B cell (primary cell): ENCODE measurements around the gene ZMYM2. TPM values are rescaled to one million over a fixed set of nuclear protein-coding genes. Genes with fewer than 3 reads are reported as not detected.

Experiments used
- ATAC-seq: fragments of 200-7000 bp; cut with Tn5 transposase; one replicate; pipeline ENCODE4 v1.10.0; 2021; ENCODE audit warnings: low read depth, mild to moderate bottlenecking, moderate number of reproducible peaks, moderate library complexity
- CTCF ChIA-PET: fragments of 350-600 bp; sonication (Branson Sonifier 250); formaldehyde crosslinking; loops from one replicate; lab custom pipeline; 2021; ENCODE audit warnings: antibody characterized with exemption, inconsistent platforms; lab: Charles Lee
- POLR2A ChIA-PET: fragments of 350-600 bp; sonication (Branson Sonifier 250); formaldehyde crosslinking; loops from one replicate; lab custom pipeline; 2021; ENCODE audit warnings: antibody characterized with exemption; lab: Charles Lee
- DNase-seq: peaks from one replicate; pipeline ENCODE4 v3.0.0; 2013
- H2AFZ ChIP-seq: 2 replicates; pipeline ENCODE4 v1.6.1; 2012; ENCODE audit warnings: mild to moderate bottlenecking, low read depth, low read length; ENCODE audit not compliant: insufficient read depth, poor library complexity, severe bottlenecking
- H3K27ac ChIP-seq, 2 donors: 1 replicate in 1 of 2; 2 replicates in 1 of 2; pipeline ENCODE4 v1.5.1; 2012 to 2013; ENCODE audit warnings: low read length in 2 of 2, mild to moderate bottlenecking in 2 of 2, moderate library complexity in 1 of 2
- H3K27me3 ChIP-seq, 4 experiments: fragments of 200-600 bp in 1 of 4; sonication (generic) in 1 of 4; replicated peaks in 1 of 4; 1 replicate in 2 of 4; 2 replicates in 2 of 4; pipeline versions ENCODE4 v1.6.1 to v1.7.0; 2013 to 2016; ENCODE audit warnings: low read length in 3 of 4, mild to moderate bottlenecking in 2 of 4, mixed read lengths in 1 of 4, moderate library complexity in 1 of 4; ENCODE audit not compliant: insufficient read depth in 4 of 4, control insufficient read depth in 3 of 4; ENCODE audit errors: control extremely low read depth in 1 of 4
- H3K36me3 ChIP-seq, 2 experiments: replicated peaks in 1 of 2; 1 replicate in 1 of 2; 2 replicates in 1 of 2; pipeline versions ENCODE4 v1.6.1 to v1.7.1; 2013; ENCODE audit warnings: low read length in 1 of 2; ENCODE audit not compliant: insufficient read depth in 2 of 2, control insufficient read depth in 1 of 2; ENCODE audit errors: control extremely low read depth in 1 of 2, extremely low read depth in 1 of 2
- H3K4me1 ChIP-seq, 2 donors: fragments of 200-600 bp in 1 of 2; sonication (generic) in 1 of 2; 1 replicate in 1 of 2; 2 replicates in 1 of 2; pipeline versions ENCODE4 v1.5.1 to v1.6.1; 2013 to 2017; ENCODE audit warnings: low read length in 2 of 2; ENCODE audit not compliant: control insufficient read depth in 2 of 2, insufficient read depth in 2 of 2
- H3K4me2 ChIP-seq: replicated peaks from 2 replicates; pipeline ENCODE3; 2012; ENCODE audit warnings: mild to moderate bottlenecking, low read depth, low read length; ENCODE audit not compliant: poor library complexity, severe bottlenecking
- H3K4me3 ChIP-seq, 5 experiments: fragments of 200-600 bp in 1 of 5; sonication (generic) in 1 of 5; 1 replicate in 3 of 5; 2 replicates in 2 of 5; pipeline versions ENCODE4 v1.5.1 to v1.7.0; 2011 to 2016; ENCODE audit warnings: low read length in 4 of 5, mild to moderate bottlenecking in 4 of 5, low read depth in 2 of 5, control low read depth in 1 of 5, moderate library complexity in 1 of 5; ENCODE audit not compliant: insufficient read depth in 1 of 5; ENCODE audit errors: control extremely low read depth in 1 of 5, extremely low read depth in 1 of 5
- H3K79me2 ChIP-seq: fragments of 200-600 bp; sonication (generic); one replicate; pipeline ENCODE4 v1.6.0; 2016; ENCODE audit warnings: low read length; ENCODE audit not compliant: control insufficient read depth, insufficient read depth
- H3K9ac ChIP-seq: fragments of 200-600 bp; sonication (generic); 2 replicates; pipeline ENCODE4 v1.6.1; 2017; ENCODE audit warnings: mild to moderate bottlenecking, low read length, moderate library complexity
- H3K9me3 ChIP-seq, 3 donors: one replicate each; pipeline versions ENCODE4 v1.6.1 to v1.7.1; 2013; ENCODE audit warnings: low read length in 2 of 3; ENCODE audit not compliant: control insufficient read depth in 2 of 3, insufficient read depth in 1 of 3; ENCODE audit errors: control extremely low read depth in 1 of 3
- H4K20me1 ChIP-seq: 2 replicates; pipeline ENCODE4 v1.6.0; 2012; ENCODE audit warnings: mild to moderate bottlenecking, low read length; ENCODE audit not compliant: insufficient read depth, control insufficient read depth, poor library complexity, severe bottlenecking
- H3K27ac Mint-ChIP-seq: one replicate; pipeline ENCODE4 v1.8.0; 2021; ENCODE audit warnings: mixed read lengths
- H3K27me3 Mint-ChIP-seq: one replicate; pipeline ENCODE4 v1.8.0; 2021; ENCODE audit warnings: mixed read lengths
- H3K4me1 Mint-ChIP-seq: one replicate; pipeline ENCODE4 v1.8.0; 2021; ENCODE audit warnings: mixed read lengths
- H3K4me3 Mint-ChIP-seq: one replicate; pipeline ENCODE4 v1.8.0; 2021; ENCODE audit warnings: mixed read lengths
- H3K9me3 Mint-ChIP-seq: one replicate; pipeline ENCODE4 v1.8.0; 2022; ENCODE audit warnings: mixed read lengths; ENCODE audit not compliant: insufficient read depth
- EZH2 ChIP-seq: IDR thresholded peaks from 2 replicates; pipeline ENCODE4 v1.6.1; 2012; ENCODE audit warnings: borderline replicate concordance, low read depth, mild to moderate bottlenecking, moderate library complexity, low read length; ENCODE audit not compliant: insufficient read depth, poor library complexity, severe bottlenecking
- WGBS: methylation state at CpG from one replicate; pipeline ENCODE4 v1.1.5; 2013; ENCODE audit warnings: missing lambda C conversion rate; ENCODE audit not compliant: insufficient coverage; 5-methylcytosine and 5-hydroxymethylcytosine counted together
- intact Hi-C: fragments of 100-400 bp; cut with micrococcal nuclease; formaldehyde crosslinking; loops from one replicate; pipeline ENCODE4 v1.10.0; 2022
- polyA plus RNA-seq: library from polyadenylated mRNA; depleted of rRNA; stranded (reverse); fragments of >200 nt; gene quantifications from 2 replicates; pipeline ENCODE4 v1.2.3, GENCODE V29; 2012
- total RNA-seq, 2 donors: library from RNA; stranded (reverse); fragments of 120-200 nt in 1 of 2; gene quantifications; 1 replicate in 1 of 2; 2 replicates in 1 of 2; pipeline versions ENCODE4 v1.2.3 to v1.2.4, GENCODE V29; 2013 to 2022
- TF ChIP-seq, protein P1 (sequence below): fragments of 200-600 bp; IDR thresholded peaks from one replicate; pipeline ENCODE4 v1.8.0; 2022; ENCODE audit warnings: antibody characterized with exemption, mild to moderate bottlenecking

The ZMYM2 gene
- total and polyA plus RNA-seq, 2 donors (not counting 1 experiment from before 2014, with no cell fraction given), result 21.7 to 131 TPM

DNA sequence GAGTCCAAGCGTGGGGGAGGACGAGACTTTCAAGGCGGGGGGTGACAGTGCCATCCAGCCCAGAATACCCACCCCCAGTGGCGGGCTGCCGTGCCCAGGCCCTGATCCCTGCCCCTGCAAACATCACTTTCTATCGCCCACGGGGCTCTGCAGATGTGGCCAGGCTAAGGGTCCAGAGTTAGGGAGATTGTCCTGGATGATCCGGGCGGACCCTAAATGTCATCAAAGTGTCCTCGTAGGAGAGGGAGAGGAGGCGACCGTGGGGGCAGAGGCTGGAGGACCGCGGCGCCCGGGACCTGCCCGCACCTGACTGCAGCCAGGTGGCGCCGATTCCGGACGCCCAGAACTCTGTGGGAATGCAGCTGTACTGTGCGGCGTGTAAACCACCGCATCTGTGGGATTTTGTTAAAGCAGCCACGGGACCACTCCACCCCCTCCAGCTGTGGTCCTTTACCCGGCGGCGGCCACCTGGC, 170.0 kb downstream of the ZMYM2 start:
- Histone ChIP-seq H3K9me3 (peaks cover 0 to 10% (median 1%) of the 10 kb centered on the region in 3 donors), H3K4me3 (peak overlapping the region in 4 of 5 experiments; percentile 44 to 70 (median 60)), H4K20me1 (no peaks in the 10 kb centered on the region), H3K4me1 (peaks cover 20 to 31% of the 10 kb centered on the region in 2 donors), H3K79me2 (no peaks in the 10 kb centered on the region), H3K36me3 (no peaks in the 10 kb centered on the region), H3K27me3 (peaks cover 0 to 61% (median 29%) of the 10 kb centered on the region in 4 experiments), H2AFZ (peak overlapping the region; percentile 96), H3K9ac (peak overlapping the region; percentile 79), H3K27ac (no peak overlapping the region), H3K4me2 (peak overlapping the region; percentile 99)
- H3K27me3 Mint-ChIP-seq, result peaks cover 24% of the 10 kb centered on the region
- H3K4me1 Mint-ChIP-seq, result peaks cover 8% of the 10 kb centered on the region
- no peak overlapping the region for H3K27ac Mint-ChIP-seq
- DNase-seq (peak; percentile 49), ATAC-seq (peak; percentile 19)
- POLR2A ChIA-PET, result no interaction called here
- H3K4me3 Mint-ChIP-seq, result peak overlapping the region; percentile 71
- intact Hi-C loops, result loop anchor here (1.0 kb wide), 1 partner anchor 35 kb away; no protein-coding TSS in a partner anchor
- WGBS, result under 1% methylated on average over 28 of the region's 28 CpGs
- no peak for TF ChIP-seq EZH2
- TF ChIP-seq, protein P1, sequence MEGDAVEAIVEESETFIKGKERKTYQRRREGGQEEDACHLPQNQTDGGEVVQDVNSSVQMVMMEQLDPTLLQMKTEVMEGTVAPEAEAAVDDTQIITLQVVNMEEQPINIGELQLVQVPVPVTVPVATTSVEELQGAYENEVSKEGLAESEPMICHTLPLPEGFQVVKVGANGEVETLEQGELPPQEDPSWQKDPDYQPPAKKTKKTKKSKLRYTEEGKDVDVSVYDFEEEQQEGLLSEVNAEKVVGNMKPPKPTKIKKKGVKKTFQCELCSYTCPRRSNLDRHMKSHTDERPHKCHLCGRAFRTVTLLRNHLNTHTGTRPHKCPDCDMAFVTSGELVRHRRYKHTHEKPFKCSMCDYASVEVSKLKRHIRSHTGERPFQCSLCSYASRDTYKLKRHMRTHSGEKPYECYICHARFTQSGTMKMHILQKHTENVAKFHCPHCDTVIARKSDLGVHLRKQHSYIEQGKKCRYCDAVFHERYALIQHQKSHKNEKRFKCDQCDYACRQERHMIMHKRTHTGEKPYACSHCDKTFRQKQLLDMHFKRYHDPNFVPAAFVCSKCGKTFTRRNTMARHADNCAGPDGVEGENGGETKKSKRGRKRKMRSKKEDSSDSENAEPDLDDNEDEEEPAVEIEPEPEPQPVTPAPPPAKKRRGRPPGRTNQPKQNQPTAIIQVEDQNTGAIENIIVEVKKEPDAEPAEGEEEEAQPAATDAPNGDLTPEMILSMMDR, result no peak
- CTCF ChIA-PET, result interaction anchor here (0.8 to 2.0 kb wide), 5 partner anchors 9 to 37 kb away, joined by 3 to 6 read pairs (median 3); partner anchors contain the start of gene GJA3
- no peaks in the 10 kb centered on the region for H3K9me3 Mint-ChIP-seq

DNA sequence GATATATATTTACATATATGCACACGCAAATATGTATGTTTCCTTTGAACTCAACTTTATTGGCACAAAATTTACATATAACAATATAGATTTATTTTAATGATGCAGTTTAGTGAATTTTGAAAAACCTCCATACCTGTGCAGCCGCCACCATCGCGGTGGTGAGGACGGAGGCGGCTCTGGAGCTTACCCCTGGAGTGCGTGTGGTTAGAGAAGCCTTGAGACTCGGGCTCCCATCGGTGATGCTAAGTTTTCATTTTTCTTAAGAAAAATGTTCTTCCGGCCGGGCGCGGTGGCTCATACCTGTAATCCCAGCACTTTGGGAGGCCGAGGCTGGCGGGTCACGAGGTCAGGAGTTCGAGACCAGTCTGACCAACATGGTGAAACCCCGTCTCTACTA, 170.5 kb downstream of the ZMYM2 start:
- Histone ChIP-seq H3K4me2 (peak overlapping the region; percentile 99), H3K4me1 (peaks cover 20 to 31% of the 10 kb centered on the region in 2 donors), H3K36me3 (no peaks in the 10 kb centered on the region), H3K4me3 (peak overlapping the region in 2 of 5 experiments; percentile 54 to 70), H4K20me1 (no peaks in the 10 kb centered on the region), H2AFZ (peak overlapping the region; percentile 96), H3K9ac (peak overlapping the region; percentile 79), H3K27me3 (peaks cover 0 to 65% (median 29%) of the 10 kb centered on the region in 4 experiments), H3K79me2 (no peaks in the 10 kb centered on the region), H3K9me3 (peaks cover 0 to 10% (median 1%) of the 10 kb centered on the region in 3 donors), H3K27ac (no peak overlapping the region)
- intact Hi-C loops, result no loop called here
- DNase-seq, result no peak
- CTCF ChIA-PET, result interaction anchor here (0.8 to 1.5 kb wide), 2 partner anchors 10 to 38 kb away, joined by 3 read pairs; no protein-coding TSS in a partner anchor
- Mint-ChIP-seq H3K4me1 (peaks cover 8% of the 10 kb centered on the region), H3K27ac (no peak overlapping the region), H3K9me3 (no peaks in the 10 kb centered on the region), H3K27me3 (peaks cover 25% of the 10 kb centered on the region), H3K4me3 (peak overlapping the region; percentile 71)
- no peak for ATAC-seq
- POLR2A ChIA-PET, result no interaction called here
- WGBS, result 71% methylated on average over 12 of the region's 18 CpGs
- TF ChIP-seq EZH2, result no peak
- TF ChIP-seq, protein P1, result no peak
